ENCODE results near the gene GIT1. TPM values are rescaled to one million over a fixed set of nuclear protein-coding genes. Genes with fewer than 3 reads are reported as not detected.

GIT1 gene
- total and polyA plus RNA-seq, 2 donors (not counting 1 experiment from before 2014, with no cell fraction given) = 12.4 to 20.1 TPM

GRCh38 chr17:29591737-29592608, 2.5 kb upstream of the GIT1 start:
- TF ChIP-seq CTCF (conservative IDR thresholded peaks at IDR 0.05 in 1 of 2, IDR thresholded peaks at IDR 0.05 in 1 of 2; ENCODE audit: low read depth in 1 of 2, low read length in 2 of 2) = peak; percentile 86 to 89
- no peak for TF ChIP-seq EZH2 (IDR thresholded peaks at IDR 0.05; ENCODE audit: low read length, missing control alignments)
- Histone ChIP-seq H2AFZ (ENCODE audit: low read length) (peak overlapping the region; percentile 9), H3K27ac (ENCODE audit: insufficient read depth, low read length) (peak overlapping the region; percentile 55), H4K20me1 (ENCODE audit: control insufficient read depth, extremely low read depth, insufficient read depth, low read length) (no peaks in the 10 kb centered on the region), H3K4me2 (ENCODE audit: extremely low read depth, insufficient read depth, low read length) (peak overlapping the region; percentile 68), H3K4me1 (ENCODE audit: control insufficient read depth, extremely low read depth, insufficient read depth, low read length) (peaks cover 20% of the 10 kb centered on the region), H3K9me3 (ENCODE audit: control insufficient read depth, insufficient read depth, low read depth, low read length) (no peaks in the 10 kb centered on the region), H3K4me3 (replicated peaks in 1 of 4; ENCODE audit: control extremely low read depth in 1 of 4, insufficient read depth in 1 of 4, low read depth in 3 of 4, low read length in 4 of 4) (peak overlapping the region in 2 of 4 experiments; percentile 39 to 63), H3K9ac (ENCODE audit: insufficient read depth, low read length) (no peak overlapping the region), H3K27me3 (ENCODE audit: control insufficient read depth, insufficient read depth, low read length) (no peaks in the 10 kb centered on the region), H3K36me3 (ENCODE audit: control insufficient read depth, insufficient read depth, low read length) (no peaks in the 10 kb centered on the region), H3K79me2 (ENCODE audit: control insufficient read depth, insufficient read depth, low read length) (peaks cover 19% of the 10 kb centered on the region)
- peak; percentile 72 to 78 for DNase-seq (ENCODE audit: low read depth in 2 of 2)

- no peaks in the 10 kb centered on the region for H3K36me3 ChIP-seq (ENCODE audit: control insufficient read depth, insufficient read depth, low read length)
- TF ChIP-seq EZH2 (IDR thresholded peaks at IDR 0.05; ENCODE audit: low read length, missing control alignments) (no peak), CTCF (conservative IDR thresholded peaks at IDR 0.05 in 1 of 2, IDR thresholded peaks at IDR 0.05 in 1 of 2; ENCODE audit: low read depth in 1 of 2, low read length in 2 of 2) (no peak)
- H3K79me2 ChIP-seq (ENCODE audit: control insufficient read depth, insufficient read depth, low read length) = peaks cover 27% of the 10 kb centered on the region
- peak overlapping the region; percentile 55 for H3K27ac ChIP-seq (ENCODE audit: insufficient read depth, low read length)
- no peaks in the 10 kb centered on the region for H4K20me1 ChIP-seq (ENCODE audit: control insufficient read depth, extremely low read depth, insufficient read depth, low read length)
- H3K4me1 ChIP-seq (ENCODE audit: control insufficient read depth, extremely low read depth, insufficient read depth, low read length) = peaks cover 20% of the 10 kb centered on the region
- H3K9ac ChIP-seq (ENCODE audit: insufficient read depth, low read length) = no peak overlapping the region
- DNase-seq (ENCODE audit: low read depth in 2 of 2) = peak; percentile 63 to 84
- peak overlapping the region; percentile 68 for H3K4me2 ChIP-seq (ENCODE audit: extremely low read depth, insufficient read depth, low read length)
- peak overlapping the region in 2 of 4 experiments; percentile 39 to 63 for H3K4me3 ChIP-seq (replicated peaks in 1 of 4; ENCODE audit: control extremely low read depth in 1 of 4, insufficient read depth in 1 of 4, low read depth in 3 of 4, low read length in 4 of 4)
- peak overlapping the region; percentile 10 for H2AFZ ChIP-seq (ENCODE audit: low read length)
- H3K27me3 ChIP-seq (ENCODE audit: control insufficient read depth, insufficient read depth, low read length) = no peaks in the 10 kb centered on the region
- H3K9me3 ChIP-seq (ENCODE audit: control insufficient read depth, insufficient read depth, low read depth, low read length) = no peaks in the 10 kb centered on the region
Measured at GRCh38 chr17:29591146-29591736, 1.8 kb upstream of the GIT1 start.

- peak; percentile 47 to 71 for DNase-seq (ENCODE audit: low read depth in 2 of 2)
- H4K20me1 ChIP-seq (ENCODE audit: control insufficient read depth, extremely low read depth, insufficient read depth, low read length) = no peaks in the 10 kb centered on the region
- no peak overlapping the region for H2AFZ ChIP-seq (ENCODE audit: low read length)
- TF ChIP-seq CTCF (conservative IDR thresholded peaks at IDR 0.05 in 1 of 2, IDR thresholded peaks at IDR 0.05 in 1 of 2; ENCODE audit: low read depth in 1 of 2, low read length in 2 of 2) (no peak), EZH2 (IDR thresholded peaks at IDR 0.05; ENCODE audit: low read length, missing control alignments) (no peak)
- H3K9ac ChIP-seq (ENCODE audit: insufficient read depth, low read length) = no peak overlapping the region
- peak overlapping the region in 2 of 4 experiments; percentile 46 to 58 for H3K4me3 ChIP-seq (replicated peaks in 1 of 4; ENCODE audit: control extremely low read depth in 1 of 4, insufficient read depth in 1 of 4, low read depth in 3 of 4, low read length in 4 of 4)
- H3K36me3 ChIP-seq (ENCODE audit: control insufficient read depth, insufficient read depth, low read length) = no peaks in the 10 kb centered on the region
- H3K9me3 ChIP-seq (ENCODE audit: control insufficient read depth, insufficient read depth, low read depth, low read length) = no peaks in the 10 kb centered on the region
- H3K4me1 ChIP-seq (ENCODE audit: control insufficient read depth, extremely low read depth, insufficient read depth, low read length) = peaks cover 20% of the 10 kb centered on the region
- H3K79me2 ChIP-seq (ENCODE audit: control insufficient read depth, insufficient read depth, low read length) = peaks cover 33% of the 10 kb centered on the region
- no peaks in the 10 kb centered on the region for H3K27me3 ChIP-seq (ENCODE audit: control insufficient read depth, insufficient read depth, low read length)
- peak overlapping the region; percentile 55 for H3K27ac ChIP-seq (ENCODE audit: insufficient read depth, low read length)
- H3K4me2 ChIP-seq (ENCODE audit: extremely low read depth, insufficient read depth, low read length) = peak overlapping the region; percentile 94
Measured at GRCh38 chr17:29590411-29591145, 1.1 kb upstream of the GIT1 start.

Data from fibroblast of lung (primary cell).